SK-N-SH (cell line): ENCODE measurements around the gene POU3F3.

Source experiments
- CHD2 ChIP-seq: fragments of 150-350 bp; IDR thresholded peaks from 2 replicates; pipeline ENCODE4 v1.6.1; 2018; ENCODE audit warnings: low read length; ENCODE audit not compliant: partially characterized antibody
- FOSL2 ChIP-seq: IDR thresholded peaks from 2 replicates; pipeline ENCODE4 v1.4.0; 2012; ENCODE audit warnings: low read depth, mild to moderate bottlenecking, moderate library complexity, borderline replicate concordance
- FOXJ3 ChIP-seq: sonication (generic); formaldehyde crosslinking; IDR thresholded peaks from 2 replicates; pipeline ENCODE4 v1.5.1; 2020; ENCODE audit warnings: mild to moderate bottlenecking, missing genetic modification reagents
- MXI1 ChIP-seq: IDR thresholded peaks from 2 replicates; pipeline ENCODE4 v1.6.1; 2012; ENCODE audit warnings: mild to moderate bottlenecking, low read depth, low read length, improper control_type of control experiment
- NFIC ChIP-seq: IDR thresholded peaks from 2 replicates; pipeline ENCODE4 v1.4.0; 2012; ENCODE audit warnings: borderline replicate concordance
- NRF1 ChIP-seq: IDR thresholded peaks from 2 replicates; pipeline ENCODE4 v1.6.1; 2012; ENCODE audit warnings: low read depth, mild to moderate bottlenecking, low read length
- POLR2AphosphoS5 ChIP-seq: IDR thresholded peaks from 2 replicates; pipeline ENCODE4 v1.6.1; 2012; ENCODE audit warnings: low read depth, low read length
- RCOR1 ChIP-seq: fragments of 150-350 bp; IDR thresholded peaks from 2 replicates; pipeline ENCODE4 v1.6.1; 2017; ENCODE audit warnings: antibody characterized with exemption, low read length
- RFX5 ChIP-seq: IDR thresholded peaks from 2 replicates; pipeline ENCODE4 v1.6.1; 2012; ENCODE audit warnings: mild to moderate bottlenecking, improper control_type of control experiment, low read length
- RXRA ChIP-seq: IDR thresholded peaks from 2 replicates; pipeline ENCODE4 v1.4.0; 2012; ENCODE audit warnings: low read depth, mild to moderate bottlenecking, borderline replicate concordance
- SMC3 ChIP-seq: IDR thresholded peaks from 2 replicates; pipeline ENCODE4 v1.6.1; 2012; ENCODE audit warnings: low read depth, low read length, improper control_type of control experiment
- TF ChIP-seq, protein P1 (sequence below): fragments of 200-600 bp; sonication (generic); IDR thresholded peaks from 2 replicates; pipeline ENCODE4 v1.6.1; 2017; ENCODE audit warnings: antibody characterized with exemption, mild to moderate bottlenecking, moderate library complexity

DNA sequence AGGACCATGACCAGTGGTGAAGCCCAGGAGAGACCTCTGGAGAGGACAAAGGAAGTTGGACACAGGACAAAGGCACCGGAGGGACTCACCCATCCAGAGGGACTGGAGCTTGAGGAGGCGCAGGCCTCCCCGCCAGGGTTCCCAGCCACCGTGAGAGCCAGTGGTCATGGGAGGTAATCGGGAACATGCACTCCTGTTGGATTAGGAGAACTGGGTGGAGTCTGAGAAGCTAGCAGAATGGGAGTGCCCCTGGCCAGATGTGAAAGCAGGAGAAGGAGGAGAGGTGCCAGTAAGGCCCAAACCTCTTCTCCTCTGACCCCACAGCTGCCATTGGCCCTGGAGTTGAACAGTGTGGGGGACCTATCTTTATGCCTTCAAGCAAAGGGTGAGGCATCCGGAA, 20.3 kb downstream of the POU3F3 start:
- TF ChIP-seq CHD2 (no peak), RCOR1 (no peak), FOXJ3 (CRISPR knock-in tag) (no peak), NFIC (no peak), NRF1 (no peak), SMC3 (no peak), RFX5 (no peak), FOSL2 (no peak), MXI1 (no peak), POLR2AphosphoS5 (no peak), RXRA (no peak)
- TF ChIP-seq, protein P1, sequence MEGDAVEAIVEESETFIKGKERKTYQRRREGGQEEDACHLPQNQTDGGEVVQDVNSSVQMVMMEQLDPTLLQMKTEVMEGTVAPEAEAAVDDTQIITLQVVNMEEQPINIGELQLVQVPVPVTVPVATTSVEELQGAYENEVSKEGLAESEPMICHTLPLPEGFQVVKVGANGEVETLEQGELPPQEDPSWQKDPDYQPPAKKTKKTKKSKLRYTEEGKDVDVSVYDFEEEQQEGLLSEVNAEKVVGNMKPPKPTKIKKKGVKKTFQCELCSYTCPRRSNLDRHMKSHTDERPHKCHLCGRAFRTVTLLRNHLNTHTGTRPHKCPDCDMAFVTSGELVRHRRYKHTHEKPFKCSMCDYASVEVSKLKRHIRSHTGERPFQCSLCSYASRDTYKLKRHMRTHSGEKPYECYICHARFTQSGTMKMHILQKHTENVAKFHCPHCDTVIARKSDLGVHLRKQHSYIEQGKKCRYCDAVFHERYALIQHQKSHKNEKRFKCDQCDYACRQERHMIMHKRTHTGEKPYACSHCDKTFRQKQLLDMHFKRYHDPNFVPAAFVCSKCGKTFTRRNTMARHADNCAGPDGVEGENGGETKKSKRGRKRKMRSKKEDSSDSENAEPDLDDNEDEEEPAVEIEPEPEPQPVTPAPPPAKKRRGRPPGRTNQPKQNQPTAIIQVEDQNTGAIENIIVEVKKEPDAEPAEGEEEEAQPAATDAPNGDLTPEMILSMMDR = no peak
